ENCODE results near the gene REM2.

REM2 gene

GRCh38 chr14:22898302-22899090 is 15.5 kb downstream of the REM2 start:
- no peak overlapping the region for H3K4me3 ChIP-seq (replicated peaks in 1 of 2; ENCODE audit: low read depth in 2 of 2, low read length in 2 of 2)
- peak; percentile 23 to 85 for DNase-seq (ENCODE audit: low read depth in 2 of 2)
- TF ChIP-seq CTCF (IDR thresholded peaks at IDR 0.05; ENCODE audit: low read depth, low read length): no peak

GRCh38 chr14:22900081-22900799 is 17.2 kb downstream of the REM2 start:
- H3K4me3 ChIP-seq (replicated peaks in 1 of 2; ENCODE audit: low read depth in 2 of 2, low read length in 2 of 2): no peak overlapping the region
- DNase-seq (ENCODE audit: low read depth in 2 of 2): peak; percentile 82 to 85
- TF ChIP-seq CTCF (IDR thresholded peaks at IDR 0.05; ENCODE audit: low read depth, low read length): peak; percentile 65

- DNase-seq (ENCODE audit: low read depth in 2 of 2): no peak
- TF ChIP-seq CTCF (IDR thresholded peaks at IDR 0.05; ENCODE audit: low read depth, low read length): no peak
- H3K4me3 ChIP-seq (replicated peaks in 1 of 2; ENCODE audit: low read depth in 2 of 2, low read length in 2 of 2): no peak overlapping the region
These were observed 18.8 kb downstream of the REM2 start for GRCh38 chr14:22901799-22902198.

- no peak overlapping the region for H3K4me3 ChIP-seq (replicated peaks in 1 of 2; ENCODE audit: low read depth in 2 of 2, low read length in 2 of 2)
- no peak for DNase-seq (ENCODE audit: low read depth in 2 of 2)
- TF ChIP-seq CTCF (IDR thresholded peaks at IDR 0.05; ENCODE audit: low read depth, low read length): no peak
These were observed 20.7 kb downstream of the REM2 start for GRCh38 chr14:22903742-22904087.

- TF ChIP-seq CTCF (IDR thresholded peaks at IDR 0.05; ENCODE audit: low read depth, low read length): no peak
- no peak overlapping the region for H3K4me3 ChIP-seq (replicated peaks in 1 of 2; ENCODE audit: low read depth in 2 of 2, low read length in 2 of 2)
- DNase-seq (ENCODE audit: low read depth in 2 of 2): no peak
These were observed 22.6 kb downstream of the REM2 start for GRCh38 chr14:22905627-22906026.

- DNase-seq (ENCODE audit: low read depth in 2 of 2): no peak
- no peak for TF ChIP-seq CTCF (IDR thresholded peaks at IDR 0.05; ENCODE audit: low read depth, low read length)
- no peak overlapping the region for H3K4me3 ChIP-seq (replicated peaks in 1 of 2; ENCODE audit: low read depth in 2 of 2, low read length in 2 of 2)
These were observed 23.1 kb downstream of the REM2 start for GRCh38 chr14:22906073-22906472.
